Upper lobe of left lung (tissue), 6 donors: ENCODE measurements around the gene MYBBP1A. TPM values are rescaled to one million over a fixed set of nuclear protein-coding genes. Genes with fewer than 3 reads are reported as not detected.

ENCODE experiments used
- ATAC-seq, 2 donors: fragments of 200-7000 bp; cut with Tn5 transposase; one replicate each; pipeline ENCODE4 v1.9.1; 2022; ENCODE audit warnings: mild to moderate bottlenecking in 2 of 2, moderate library complexity in 2 of 2; ENCODE audit not compliant: low FRiP score in 2 of 2
- DNase-seq, 2 donors: peaks; one replicate each; pipeline ENCODE4 v3.0.0-alpha.2; 2019 to 2020
- H3K27ac ChIP-seq, 4 donors: fragments of 200-600 bp; sonication (generic); one replicate each; pipeline ENCODE4 v1.5.1; 2016 to 2019
- H3K27me3 ChIP-seq, 4 donors: fragments of 200-600 bp; sonication (generic); one replicate each; pipeline ENCODE4 v1.5.1; 2017 to 2019
- H3K36me3 ChIP-seq, 4 donors: fragments of 200-600 bp; sonication (generic); one replicate each; pipeline ENCODE4 v1.5.1; 2016 to 2019
- H3K4me1 ChIP-seq, 4 donors: fragments of 200-600 bp; sonication (generic); one replicate each; pipeline ENCODE4 v1.5.1; 2018 to 2019
- H3K4me3 ChIP-seq, 4 donors: fragments of 200-600 bp; sonication (generic); one replicate each; pipeline ENCODE4 v1.5.1; 2017 to 2019; ENCODE audit warnings: mild to moderate bottlenecking in 2 of 4, moderate library complexity in 1 of 4
- H3K9me3 ChIP-seq, 4 donors: fragments of 200-600 bp; sonication (generic); one replicate each; pipeline ENCODE4 v1.5.1; 2018 to 2019
- EP300 ChIP-seq, 4 donors: sonication (generic); formaldehyde crosslinking; IDR thresholded peaks; one replicate each; pipeline ENCODE4 v1.5.1; 2017; ENCODE audit warnings: antibody characterized with exemption in 4 of 4, control low read depth in 2 of 4
- POLR2A ChIP-seq, 4 donors: fragments of 450-650 bp; IDR thresholded peaks; one replicate each; pipeline ENCODE4 v1.5.1; 2016 to 2017; ENCODE audit warnings: antibody characterized with exemption in 4 of 4, mild to moderate bottlenecking in 2 of 4
- POLR2AphosphoS5 ChIP-seq, 2 donors: sonication (generic); formaldehyde crosslinking; IDR thresholded peaks; one replicate each; pipeline ENCODE4 v1.5.1; 2017; ENCODE audit warnings: antibody characterized with exemption in 2 of 2
- WGBS, 2 donors: methylation state at CpG; one replicate each; pipeline ENCODE4 v1.1.5; 2017 to 2018; 5-methylcytosine and 5-hydroxymethylcytosine counted together
- total RNA-seq, 6 donors: library from RNA; depleted of rRNA in 4 of 6; stranded (reverse); fragments of >200 nt in 4 of 6; gene quantifications; one replicate each; pipeline versions ENCODE4 v1.1.0 to v1.2.1, GENCODE V29; 2016 to 2021
- TF ChIP-seq, protein P1 (sequence below), 6 experiments: fragments of 450-650 bp in 4 of 6; fragments of 200-600 bp in 2 of 6; sonication (generic) in 2 of 6; IDR thresholded peaks; one replicate each; pipeline ENCODE4 v1.5.1; 2016 to 2019; ENCODE audit warnings: antibody characterized with exemption in 6 of 6
- donor health status: DM: no; HTN: no; CAD: no; lungs with moderate emphysema.
- donor health status: DM: no; HTN: yes; CAD: no; lungs with severe emphysema.

Gene MYBBP1A
- total RNA-seq, 6 donors from 2014 or later: 45.2 to 151 (median 57.3) TPM

DNA sequence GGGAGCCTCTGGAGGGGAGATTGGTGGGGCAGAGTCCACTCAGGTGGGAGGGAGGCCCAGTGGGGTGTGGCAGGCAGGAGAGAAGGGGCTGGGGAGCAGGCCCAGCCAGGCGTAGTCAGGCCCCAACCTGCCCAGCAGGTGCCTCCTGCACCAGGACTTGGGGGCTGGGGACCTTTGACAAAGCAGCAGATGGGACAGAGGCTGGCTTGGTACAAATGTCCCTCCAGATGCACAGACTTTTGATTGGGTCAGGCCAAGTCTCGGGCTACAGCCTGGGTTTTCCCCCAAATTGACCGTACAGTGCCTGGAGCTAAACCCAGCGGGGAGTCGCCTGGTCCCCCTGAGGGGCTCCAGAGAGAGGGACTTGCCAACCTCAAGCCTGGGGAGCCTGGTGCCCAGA, 4.8 kb upstream of the MYBBP1A start:
- Histone ChIP-seq H3K9me3 (no peaks in the 10 kb centered on the region), H3K36me3 (no peaks in the 10 kb centered on the region), H3K4me1 (peaks cover 5 to 24% (median 8%) of the 10 kb centered on the region in 4 donors), H3K27ac (peak overlapping the region in 2 of 4 donors; percentile 4 to 53), H3K27me3 (no peaks in the 10 kb centered on the region), H3K4me3 (peak overlapping the region in 2 of 4 donors; percentile 13 to 25)
- peak in 1 of 2 donors; percentile 1 for ATAC-seq
- no peak for TF ChIP-seq EP300 (IDR thresholded peaks at IDR 0.05)
- TF ChIP-seq, protein P1, sequence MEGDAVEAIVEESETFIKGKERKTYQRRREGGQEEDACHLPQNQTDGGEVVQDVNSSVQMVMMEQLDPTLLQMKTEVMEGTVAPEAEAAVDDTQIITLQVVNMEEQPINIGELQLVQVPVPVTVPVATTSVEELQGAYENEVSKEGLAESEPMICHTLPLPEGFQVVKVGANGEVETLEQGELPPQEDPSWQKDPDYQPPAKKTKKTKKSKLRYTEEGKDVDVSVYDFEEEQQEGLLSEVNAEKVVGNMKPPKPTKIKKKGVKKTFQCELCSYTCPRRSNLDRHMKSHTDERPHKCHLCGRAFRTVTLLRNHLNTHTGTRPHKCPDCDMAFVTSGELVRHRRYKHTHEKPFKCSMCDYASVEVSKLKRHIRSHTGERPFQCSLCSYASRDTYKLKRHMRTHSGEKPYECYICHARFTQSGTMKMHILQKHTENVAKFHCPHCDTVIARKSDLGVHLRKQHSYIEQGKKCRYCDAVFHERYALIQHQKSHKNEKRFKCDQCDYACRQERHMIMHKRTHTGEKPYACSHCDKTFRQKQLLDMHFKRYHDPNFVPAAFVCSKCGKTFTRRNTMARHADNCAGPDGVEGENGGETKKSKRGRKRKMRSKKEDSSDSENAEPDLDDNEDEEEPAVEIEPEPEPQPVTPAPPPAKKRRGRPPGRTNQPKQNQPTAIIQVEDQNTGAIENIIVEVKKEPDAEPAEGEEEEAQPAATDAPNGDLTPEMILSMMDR (IDR thresholded peaks at IDR 0.05): no peak
- no peak for TF ChIP-seq POLR2AphosphoS5 (IDR thresholded peaks at IDR 0.05)
- no peak for TF ChIP-seq POLR2A (IDR thresholded peaks at IDR 0.05)
- DNase-seq: no peak
- WGBS, 2 donors: 78 to 94% methylated on average over 2 to 5 of the region's 5 CpGs

DNA sequence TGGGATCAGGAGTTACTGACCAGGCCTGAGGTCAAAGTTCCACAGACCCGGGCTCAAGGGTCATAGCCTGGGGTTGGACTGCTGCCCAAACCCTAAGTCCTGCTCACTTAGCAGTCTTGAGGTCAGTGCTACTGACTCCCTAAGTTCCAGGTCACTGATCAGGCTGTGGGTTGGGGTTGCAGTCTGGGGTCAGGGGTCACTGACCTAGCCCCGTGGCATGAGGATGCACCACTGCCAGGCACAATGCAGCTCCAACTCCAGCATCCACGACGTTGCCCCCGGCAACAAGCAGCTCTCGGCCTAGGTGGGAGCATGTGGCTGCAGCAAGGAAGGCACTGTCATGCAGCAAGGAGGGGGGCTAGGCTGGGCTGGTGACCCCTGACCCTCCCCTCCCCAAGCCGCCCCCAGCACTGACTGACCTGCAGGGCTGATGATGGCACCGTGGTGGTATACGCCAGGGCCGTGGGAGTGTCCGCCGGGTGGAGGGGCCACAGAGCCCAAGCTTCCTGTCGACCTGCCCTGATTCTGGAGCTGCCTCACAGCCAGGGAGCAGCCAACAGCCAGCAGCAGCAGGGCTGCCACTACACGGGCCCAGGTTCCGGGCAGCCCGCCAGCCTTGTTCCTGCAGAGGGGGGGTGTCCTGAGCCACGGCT, 4.1 kb upstream of the MYBBP1A start:
- Histone ChIP-seq H3K36me3 (no peaks in the 10 kb centered on the region), H3K4me3 (no peak overlapping the region), H3K9me3 (no peaks in the 10 kb centered on the region), H3K27ac (no peak overlapping the region), H3K27me3 (no peaks in the 10 kb centered on the region), H3K4me1 (peaks cover 9 to 31% (median 15%) of the 10 kb centered on the region in 4 donors)
- 59 to 75% methylated on average over 8 to 11 of the region's 17 CpGs for WGBS, 2 donors
- DNase-seq: no peak
- no peak for ATAC-seq
- TF ChIP-seq POLR2A (IDR thresholded peaks at IDR 0.05): no peak
- no peak for TF ChIP-seq POLR2AphosphoS5 (IDR thresholded peaks at IDR 0.05)
- no peak for TF ChIP-seq EP300 (IDR thresholded peaks at IDR 0.05)

DNA sequence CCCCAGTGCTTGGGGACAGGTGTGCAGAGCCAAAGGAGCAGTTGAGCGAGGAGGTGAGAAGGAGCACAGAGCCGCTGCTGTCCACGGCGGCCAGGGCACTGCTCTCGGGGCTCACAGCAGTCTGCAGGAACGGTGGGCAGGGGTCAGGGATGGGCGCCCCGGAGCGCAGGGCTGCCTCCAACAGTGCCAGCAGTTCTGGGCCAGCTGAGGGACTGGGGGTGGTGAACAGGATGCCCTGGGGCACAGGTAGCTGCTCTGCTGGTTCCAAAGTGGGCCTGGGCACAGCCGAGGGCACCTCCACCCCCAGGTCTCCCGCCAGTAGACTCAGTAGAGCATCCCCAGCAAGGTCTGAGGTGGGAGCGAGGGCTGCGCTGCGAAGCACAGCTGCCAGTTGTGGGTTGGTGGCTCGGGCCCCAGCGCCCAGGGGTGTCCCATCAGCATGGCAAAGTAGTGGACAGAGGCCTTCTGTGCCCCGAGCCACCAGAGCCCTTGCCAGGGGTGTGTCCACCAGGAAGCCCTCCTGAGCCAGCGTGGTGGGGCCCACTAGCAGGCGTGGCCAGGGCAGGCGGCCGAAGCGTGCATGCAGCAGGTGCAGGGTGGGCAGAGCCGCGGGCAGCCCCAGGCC, 3.3 kb upstream of the MYBBP1A start:
- WGBS, 2 donors: 88 to 91% methylated on average over 12 to 21 of the region's 24 CpGs
- Histone ChIP-seq H3K4me1 (peaks cover 13 to 39% (median 22%) of the 10 kb centered on the region in 4 donors), H3K36me3 (peaks cover 0 to 3% (median 0%) of the 10 kb centered on the region in 4 donors), H3K27me3 (no peaks in the 10 kb centered on the region), H3K27ac (no peak overlapping the region), H3K4me3 (no peak overlapping the region), H3K9me3 (no peaks in the 10 kb centered on the region)
- DNase-seq (peak in 1 of 2 donors; percentile 80), ATAC-seq (no peak)
- TF ChIP-seq POLR2AphosphoS5 (IDR thresholded peaks at IDR 0.05) (no peak), EP300 (IDR thresholded peaks at IDR 0.05) (no peak), POLR2A (IDR thresholded peaks at IDR 0.05) (no peak)
- TF ChIP-seq, protein P1 (IDR thresholded peaks at IDR 0.05): no peak

DNA sequence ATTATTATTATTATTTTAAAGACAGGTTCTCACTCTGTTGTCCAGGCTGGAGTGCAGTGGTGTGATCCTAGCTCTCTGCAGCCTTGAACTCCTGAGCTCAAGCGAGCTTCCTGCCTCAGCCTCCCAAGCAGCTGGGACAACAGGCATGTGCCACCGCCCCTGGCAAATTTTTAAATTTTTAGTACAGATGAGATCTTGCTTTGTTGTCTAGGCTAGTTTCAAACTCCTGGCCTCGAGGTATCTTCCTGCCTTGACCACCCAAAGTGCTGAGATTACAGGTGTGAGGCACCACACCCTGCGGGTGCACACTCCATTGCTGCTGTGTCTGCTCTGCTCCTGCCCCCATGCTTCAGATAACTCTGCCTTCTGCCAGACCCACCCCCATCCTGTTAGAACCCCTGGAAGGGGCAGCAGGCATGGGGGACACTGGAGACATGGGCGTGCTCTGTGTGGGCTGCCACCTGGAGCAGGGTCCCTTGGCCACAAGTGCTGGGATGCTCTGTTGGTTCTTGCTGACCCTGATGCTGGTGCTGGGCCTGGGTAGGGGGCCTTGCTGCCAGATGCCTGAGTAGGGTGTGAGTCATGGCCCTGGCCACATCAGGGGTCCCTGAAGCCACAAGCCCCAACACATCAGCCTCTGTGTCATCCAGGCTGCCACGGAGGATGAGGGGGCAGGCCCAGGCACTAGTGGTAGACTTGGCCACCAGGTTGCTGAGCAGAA, 2.6 kb upstream of the MYBBP1A start:
- no peak for ATAC-seq
- Histone ChIP-seq H3K9me3 (no peaks in the 10 kb centered on the region), H3K4me1 (peaks cover 13 to 39% (median 23%) of the 10 kb centered on the region in 4 donors), H3K27me3 (no peaks in the 10 kb centered on the region), H3K4me3 (no peak overlapping the region), H3K36me3 (peaks cover 0 to 8% (median 4%) of the 10 kb centered on the region in 4 donors), H3K27ac (no peak overlapping the region)
- WGBS, 2 donors: 90 to 93% methylated on average over 4 to 6 of the region's 6 CpGs
- no peak for DNase-seq
- no peak for TF ChIP-seq POLR2A (IDR thresholded peaks at IDR 0.05)
- TF ChIP-seq EP300 (IDR thresholded peaks at IDR 0.05): no peak
- no peak for TF ChIP-seq POLR2AphosphoS5 (IDR thresholded peaks at IDR 0.05)
- TF ChIP-seq, protein P1 (IDR thresholded peaks at IDR 0.05): no peak

DNA sequence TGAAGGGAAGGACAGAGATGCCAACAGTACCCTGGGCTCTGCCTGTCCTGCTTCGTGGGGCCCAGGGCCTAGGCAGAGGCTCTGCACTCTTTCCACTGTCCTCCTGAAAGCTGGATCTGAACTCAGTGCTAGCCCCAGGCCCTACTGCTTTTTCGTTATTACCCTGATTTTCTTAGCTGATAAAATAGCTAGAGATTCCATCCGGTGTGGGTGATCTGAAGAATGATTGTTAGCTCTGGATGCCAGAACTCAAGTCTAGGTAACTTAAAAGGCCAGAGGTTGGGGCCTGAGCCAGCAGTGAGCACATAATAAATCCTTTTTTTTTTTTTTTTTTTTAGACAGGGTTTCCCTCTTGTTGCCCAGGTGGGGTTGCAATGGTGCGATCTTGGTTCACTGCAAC, 1.8 kb upstream of the MYBBP1A start:
- no peak for DNase-seq
- Histone ChIP-seq H3K27me3 (no peaks in the 10 kb centered on the region), H3K4me3 (no peak overlapping the region), H3K9me3 (no peaks in the 10 kb centered on the region), H3K27ac (no peak overlapping the region), H3K36me3 (peaks cover 0 to 16% (median 12%) of the 10 kb centered on the region in 4 donors), H3K4me1 (peaks cover 13 to 39% (median 23%) of the 10 kb centered on the region in 4 donors)
- ATAC-seq: no peak
- TF ChIP-seq POLR2AphosphoS5 (IDR thresholded peaks at IDR 0.05) (no peak), POLR2A (IDR thresholded peaks at IDR 0.05) (no peak), EP300 (IDR thresholded peaks at IDR 0.05) (no peak)
- TF ChIP-seq, protein P1 (IDR thresholded peaks at IDR 0.05): no peak
- WGBS, 2 donors: 82 to 89% methylated on average over 4 of the region's 4 CpGs
